ENCODE results near the gene SCCPDH.

SCCPDH gene

GRCh38 chr1:246709835-246710234 is 14.4 kb upstream of the SCCPDH start (continued):
- TF ChIP-seq ZBTB8A (tag by site-specific recombination; IDR thresholded peaks at IDR 0.05) (no peak), ZNF138 (tag by site-specific recombination; IDR thresholded peaks at IDR 0.05; ENCODE audit: borderline replicate concordance) (no peak), RBAK (tag by site-specific recombination; IDR thresholded peaks at IDR 0.05) (no peak), ZNF2 (tag by site-specific recombination; IDR thresholded peaks at IDR 0.05) (no peak), ZNF132 (tag by site-specific recombination; IDR thresholded peaks at IDR 0.05; ENCODE audit: borderline replicate concordance) (no peak), ZNF677 (tag by site-specific recombination; IDR thresholded peaks at IDR 0.05) (no peak), PRDM2 (tag by site-specific recombination; IDR thresholded peaks at IDR 0.05; ENCODE audit: borderline replicate concordance) (no peak), SP3 (tag by site-specific recombination; IDR thresholded peaks at IDR 0.05) (no peak), ZBTB1 (tag by site-specific recombination; IDR thresholded peaks at IDR 0.05) (no peak), ZBTB21 (tag by site-specific recombination; IDR thresholded peaks at IDR 0.05) (no peak)
- TF ChIP-seq, protein P1, sequence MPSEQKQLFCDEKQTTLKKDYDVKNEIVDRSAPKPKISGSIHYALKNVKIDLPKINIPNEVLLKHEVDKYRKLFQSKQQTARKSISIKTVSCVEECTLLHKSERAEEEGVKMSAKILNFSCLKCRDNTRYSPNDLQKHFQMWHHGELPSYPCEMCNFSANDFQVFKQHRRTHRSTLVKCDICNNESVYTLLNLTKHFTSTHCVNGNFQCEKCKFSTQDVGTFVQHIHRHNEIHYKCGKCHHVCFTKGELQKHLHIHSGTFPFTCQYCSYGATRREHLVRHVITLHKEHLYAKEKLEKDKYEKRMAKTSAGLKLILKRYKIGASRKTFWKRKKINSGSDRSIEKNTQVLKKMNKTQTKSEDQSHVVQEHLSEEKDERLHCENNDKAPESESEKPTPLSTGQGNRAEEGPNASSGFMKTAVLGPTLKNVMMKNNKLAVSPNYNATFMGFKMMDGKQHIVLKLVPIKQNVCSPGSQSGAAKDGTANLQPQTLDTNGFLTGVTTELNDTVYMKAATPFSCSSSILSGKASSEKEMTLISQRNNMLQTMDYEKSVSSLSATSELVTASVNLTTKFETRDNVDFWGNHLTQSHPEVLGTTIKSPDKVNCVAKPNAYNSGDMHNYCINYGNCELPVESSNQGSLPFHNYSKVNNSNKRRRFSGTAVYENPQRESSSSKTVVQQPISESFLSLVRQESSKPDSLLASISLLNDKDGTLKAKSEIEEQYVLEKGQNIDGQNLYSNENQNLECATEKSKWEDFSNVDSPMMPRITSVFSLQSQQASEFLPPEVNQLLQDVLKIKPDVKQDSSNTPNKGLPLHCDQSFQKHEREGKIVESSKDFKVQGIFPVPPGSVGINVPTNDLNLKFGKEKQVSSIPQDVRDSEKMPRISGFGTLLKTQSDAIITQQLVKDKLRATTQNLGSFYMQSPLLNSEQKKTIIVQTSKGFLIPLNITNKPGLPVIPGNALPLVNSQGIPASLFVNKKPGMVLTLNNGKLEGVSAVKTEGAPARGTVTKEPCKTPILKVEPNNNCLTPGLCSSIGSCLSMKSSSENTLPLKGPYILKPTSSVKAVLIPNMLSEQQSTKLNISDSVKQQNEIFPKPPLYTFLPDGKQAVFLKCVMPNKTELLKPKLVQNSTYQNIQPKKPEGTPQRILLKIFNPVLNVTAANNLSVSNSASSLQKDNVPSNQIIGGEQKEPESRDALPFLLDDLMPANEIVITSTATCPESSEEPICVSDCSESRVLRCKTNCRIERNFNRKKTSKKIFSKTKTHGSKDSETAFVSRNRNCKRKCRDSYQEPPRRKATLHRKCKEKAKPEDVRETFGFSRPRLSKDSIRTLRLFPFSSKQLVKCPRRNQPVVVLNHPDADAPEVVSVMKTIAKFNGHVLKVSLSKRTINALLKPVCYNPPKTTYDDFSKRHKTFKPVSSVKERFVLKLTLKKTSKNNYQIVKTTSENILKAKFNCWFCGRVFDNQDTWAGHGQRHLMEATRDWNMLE (tag by site-specific recombination; conservative IDR thresholded peaks at IDR 0.05; ENCODE audit: low read depth), result no peak

GRCh38 chr1:246711548-246712003 is 12.6 kb upstream of the SCCPDH start:
- Histone ChIP-seq H3K9me3 (ENCODE audit: control insufficient read depth, insufficient read depth, low read depth, low read length) (no peaks in the 10 kb centered on the region), H3K36me3 (ENCODE audit: control insufficient read depth in 2 of 2, insufficient read depth in 1 of 2, low read length in 2 of 2) (no peaks in the 10 kb centered on the region), H3K4me1 (ENCODE audit: control insufficient read depth, insufficient read depth, low read length) (no peaks in the 10 kb centered on the region), H3K27ac (ENCODE audit: extremely low read depth, low read depth, low read length) (no peak overlapping the region), H3K4me3 (ENCODE audit: low read depth, low read length) (no peak overlapping the region)
- ChIA-PET CTCF (no interaction called here), POLR2A (no interaction called here)
- TF ChIP-seq, protein P2, sequence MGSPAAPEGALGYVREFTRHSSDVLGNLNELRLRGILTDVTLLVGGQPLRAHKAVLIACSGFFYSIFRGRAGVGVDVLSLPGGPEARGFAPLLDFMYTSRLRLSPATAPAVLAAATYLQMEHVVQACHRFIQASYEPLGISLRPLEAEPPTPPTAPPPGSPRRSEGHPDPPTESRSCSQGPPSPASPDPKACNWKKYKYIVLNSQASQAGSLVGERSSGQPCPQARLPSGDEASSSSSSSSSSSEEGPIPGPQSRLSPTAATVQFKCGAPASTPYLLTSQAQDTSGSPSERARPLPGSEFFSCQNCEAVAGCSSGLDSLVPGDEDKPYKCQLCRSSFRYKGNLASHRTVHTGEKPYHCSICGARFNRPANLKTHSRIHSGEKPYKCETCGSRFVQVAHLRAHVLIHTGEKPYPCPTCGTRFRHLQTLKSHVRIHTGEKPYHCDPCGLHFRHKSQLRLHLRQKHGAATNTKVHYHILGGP (tag by site-specific recombination; IDR thresholded peaks at IDR 0.05), result no peak
- no peak for TF ChIP-seq HOXD13 (CRISPR knock-in tag; IDR thresholded peaks at IDR 0.05; ENCODE audit: borderline replicate concordance)
- TF ChIP-seq, protein P3, sequence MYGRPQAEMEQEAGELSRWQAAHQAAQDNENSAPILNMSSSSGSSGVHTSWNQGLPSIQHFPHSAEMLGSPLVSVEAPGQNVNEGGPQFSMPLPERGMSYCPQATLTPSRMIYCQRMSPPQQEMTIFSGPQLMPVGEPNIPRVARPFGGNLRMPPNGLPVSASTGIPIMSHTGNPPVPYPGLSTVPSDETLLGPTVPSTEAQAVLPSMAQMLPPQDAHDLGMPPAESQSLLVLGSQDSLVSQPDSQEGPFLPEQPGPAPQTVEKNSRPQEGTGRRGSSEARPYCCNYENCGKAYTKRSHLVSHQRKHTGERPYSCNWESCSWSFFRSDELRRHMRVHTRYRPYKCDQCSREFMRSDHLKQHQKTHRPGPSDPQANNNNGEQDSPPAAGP (tag by site-specific recombination; IDR thresholded peaks at IDR 0.05), result no peak
- TF ChIP-seq ZFP3 (tag by site-specific recombination; IDR thresholded peaks at IDR 0.05; ENCODE audit: low read depth), result no peak
- no peak for TF ChIP-seq PRDM6 (tag by site-specific recombination; IDR thresholded peaks at IDR 0.05)
- no peak for TF ChIP-seq ZNF350 (tag by site-specific recombination; IDR thresholded peaks at IDR 0.05)
- TF ChIP-seq ZNF354C (tag by site-specific recombination; IDR thresholded peaks at IDR 0.05; ENCODE audit: borderline replicate concordance, low read depth), result no peak
- no peak for TF ChIP-seq ZSCAN30 (tag by site-specific recombination; IDR thresholded peaks at IDR 0.05)
- TF ChIP-seq, protein P4, sequence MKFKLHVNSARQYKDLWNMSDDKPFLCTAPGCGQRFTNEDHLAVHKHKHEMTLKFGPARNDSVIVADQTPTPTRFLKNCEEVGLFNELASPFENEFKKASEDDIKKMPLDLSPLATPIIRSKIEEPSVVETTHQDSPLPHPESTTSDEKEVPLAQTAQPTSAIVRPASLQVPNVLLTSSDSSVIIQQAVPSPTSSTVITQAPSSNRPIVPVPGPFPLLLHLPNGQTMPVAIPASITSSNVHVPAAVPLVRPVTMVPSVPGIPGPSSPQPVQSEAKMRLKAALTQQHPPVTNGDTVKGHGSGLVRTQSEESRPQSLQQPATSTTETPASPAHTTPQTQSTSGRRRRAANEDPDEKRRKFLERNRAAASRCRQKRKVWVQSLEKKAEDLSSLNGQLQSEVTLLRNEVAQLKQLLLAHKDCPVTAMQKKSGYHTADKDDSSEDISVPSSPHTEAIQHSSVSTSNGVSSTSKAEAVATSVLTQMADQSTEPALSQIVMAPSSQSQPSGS (tag by site-specific recombination; IDR thresholded peaks at IDR 0.05; ENCODE audit: low read depth), result no peak
- no peak for TF ChIP-seq ZNF311 (tag by site-specific recombination; IDR thresholded peaks at IDR 0.05; ENCODE audit: borderline replicate concordance)

All from HEK293 (cell line).